ENCODE data around the gene KCNT2.

Gene KCNT2

DNA sequence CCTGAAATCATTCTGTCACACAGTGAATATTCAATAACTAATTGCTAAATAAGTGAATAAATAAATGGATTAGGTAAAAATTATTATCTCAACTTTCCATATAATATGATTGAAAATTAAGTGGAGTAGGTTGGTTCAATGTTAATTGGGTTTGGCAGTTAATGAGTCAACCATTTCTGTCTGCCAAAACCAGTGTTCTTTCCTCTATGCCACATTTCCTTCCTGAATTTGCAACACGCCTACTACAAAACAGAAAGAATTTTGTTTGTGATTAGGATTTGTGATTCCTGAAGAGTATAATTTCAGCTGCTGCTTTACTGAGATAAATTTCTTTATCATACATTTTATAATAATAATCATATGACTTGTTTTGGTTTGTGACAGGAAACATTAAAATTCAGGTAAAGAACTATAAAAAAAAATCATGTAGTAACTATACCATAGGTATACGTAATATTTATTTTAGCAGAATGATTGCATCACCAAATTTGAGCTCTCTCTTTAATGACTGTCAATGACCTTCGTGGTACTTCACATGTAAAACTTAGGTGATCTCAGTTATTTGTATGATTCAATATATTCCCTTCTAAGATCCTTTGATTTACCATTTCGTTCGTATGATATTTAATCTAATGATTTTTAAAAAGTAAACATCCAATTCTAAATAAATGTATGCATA lies 241.3 kb downstream of the KCNT2 start:
- TF ChIP-seq ZBTB7A (IDR thresholded peaks at IDR 0.05; ENCODE audit: low read depth) (no peak), RAD21 (IDR thresholded peaks at IDR 0.05; ENCODE audit: low read depth) (no peak), TEAD4 (IDR thresholded peaks at IDR 0.05) (no peak), CREB1 (IDR thresholded peaks at IDR 0.05; ENCODE audit: low read depth) (no peak), FOXM1 (IDR thresholded peaks at IDR 0.05; ENCODE audit: borderline replicate concordance, low read depth) (no peak), NFIC (IDR thresholded peaks at IDR 0.05) (no peak), YY1 (IDR thresholded peaks at IDR 0.05; ENCODE audit: low read depth) (no peak), EGR1 (IDR thresholded peaks at IDR 0.05) (no peak), CEBPB (IDR thresholded peaks at IDR 0.05) (no peak)
- TF ChIP-seq, protein P1, sequence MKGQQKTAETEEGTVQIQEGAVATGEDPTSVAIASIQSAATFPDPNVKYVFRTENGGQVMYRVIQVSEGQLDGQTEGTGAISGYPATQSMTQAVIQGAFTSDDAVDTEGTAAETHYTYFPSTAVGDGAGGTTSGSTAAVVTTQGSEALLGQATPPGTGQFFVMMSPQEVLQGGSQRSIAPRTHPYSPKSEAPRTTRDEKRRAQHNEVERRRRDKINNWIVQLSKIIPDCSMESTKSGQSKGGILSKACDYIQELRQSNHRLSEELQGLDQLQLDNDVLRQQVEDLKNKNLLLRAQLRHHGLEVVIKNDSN (IDR thresholded peaks at IDR 0.05): no peak
- TF ChIP-seq, protein P2, sequence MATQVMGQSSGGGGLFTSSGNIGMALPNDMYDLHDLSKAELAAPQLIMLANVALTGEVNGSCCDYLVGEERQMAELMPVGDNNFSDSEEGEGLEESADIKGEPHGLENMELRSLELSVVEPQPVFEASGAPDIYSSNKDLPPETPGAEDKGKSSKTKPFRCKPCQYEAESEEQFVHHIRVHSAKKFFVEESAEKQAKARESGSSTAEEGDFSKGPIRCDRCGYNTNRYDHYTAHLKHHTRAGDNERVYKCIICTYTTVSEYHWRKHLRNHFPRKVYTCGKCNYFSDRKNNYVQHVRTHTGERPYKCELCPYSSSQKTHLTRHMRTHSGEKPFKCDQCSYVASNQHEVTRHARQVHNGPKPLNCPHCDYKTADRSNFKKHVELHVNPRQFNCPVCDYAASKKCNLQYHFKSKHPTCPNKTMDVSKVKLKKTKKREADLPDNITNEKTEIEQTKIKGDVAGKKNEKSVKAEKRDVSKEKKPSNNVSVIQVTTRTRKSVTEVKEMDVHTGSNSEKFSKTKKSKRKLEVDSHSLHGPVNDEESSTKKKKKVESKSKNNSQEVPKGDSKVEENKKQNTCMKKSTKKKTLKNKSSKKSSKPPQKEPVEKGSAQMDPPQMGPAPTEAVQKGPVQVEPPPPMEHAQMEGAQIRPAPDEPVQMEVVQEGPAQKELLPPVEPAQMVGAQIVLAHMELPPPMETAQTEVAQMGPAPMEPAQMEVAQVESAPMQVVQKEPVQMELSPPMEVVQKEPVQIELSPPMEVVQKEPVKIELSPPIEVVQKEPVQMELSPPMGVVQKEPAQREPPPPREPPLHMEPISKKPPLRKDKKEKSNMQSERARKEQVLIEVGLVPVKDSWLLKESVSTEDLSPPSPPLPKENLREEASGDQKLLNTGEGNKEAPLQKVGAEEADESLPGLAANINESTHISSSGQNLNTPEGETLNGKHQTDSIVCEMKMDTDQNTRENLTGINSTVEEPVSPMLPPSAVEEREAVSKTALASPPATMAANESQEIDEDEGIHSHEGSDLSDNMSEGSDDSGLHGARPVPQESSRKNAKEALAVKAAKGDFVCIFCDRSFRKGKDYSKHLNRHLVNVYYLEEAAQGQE (IDR thresholded peaks at IDR 0.05; ENCODE audit: low read depth): no peak

DNA sequence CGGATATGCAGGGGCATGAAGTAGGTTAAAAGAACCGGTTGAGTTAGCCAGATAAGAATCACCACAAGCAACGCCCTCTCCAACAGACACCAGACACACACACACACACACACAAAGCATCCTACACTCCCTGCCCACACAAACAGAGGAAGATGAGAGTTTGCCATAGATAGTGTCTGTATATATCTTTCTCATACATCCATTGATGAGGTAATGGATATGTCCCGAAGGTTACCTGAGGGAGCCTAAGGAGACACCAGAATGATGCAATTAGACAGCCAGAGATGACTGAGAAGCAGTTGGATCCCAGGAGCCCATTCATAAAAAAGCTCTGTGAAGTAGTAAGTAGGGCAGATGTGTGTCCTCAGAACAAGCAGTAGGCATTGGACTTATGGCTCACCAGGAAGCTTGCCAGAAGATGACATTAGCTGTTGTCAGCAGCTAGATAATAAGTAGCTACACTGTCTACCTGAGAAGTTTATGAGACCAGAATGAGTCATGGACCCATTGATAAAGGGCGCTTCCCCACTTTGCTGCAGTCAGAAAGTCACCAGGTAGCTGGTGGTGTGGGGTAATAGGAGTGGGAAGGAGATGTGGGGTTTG lies 247.0 kb downstream of the KCNT2 start:
- no peak for TF ChIP-seq EP300 (IDR thresholded peaks at IDR 0.05; ENCODE audit: borderline replicate concordance)
- TF ChIP-seq, protein P2 (IDR thresholded peaks at IDR 0.05; ENCODE audit: low read depth): no peak
- TF ChIP-seq NFIC (IDR thresholded peaks at IDR 0.05): no peak
- TF ChIP-seq EGR1 (IDR thresholded peaks at IDR 0.05): no peak
- TF ChIP-seq TEAD4 (IDR thresholded peaks at IDR 0.05): no peak
- TF ChIP-seq CEBPB (IDR thresholded peaks at IDR 0.05): no peak

DNA sequence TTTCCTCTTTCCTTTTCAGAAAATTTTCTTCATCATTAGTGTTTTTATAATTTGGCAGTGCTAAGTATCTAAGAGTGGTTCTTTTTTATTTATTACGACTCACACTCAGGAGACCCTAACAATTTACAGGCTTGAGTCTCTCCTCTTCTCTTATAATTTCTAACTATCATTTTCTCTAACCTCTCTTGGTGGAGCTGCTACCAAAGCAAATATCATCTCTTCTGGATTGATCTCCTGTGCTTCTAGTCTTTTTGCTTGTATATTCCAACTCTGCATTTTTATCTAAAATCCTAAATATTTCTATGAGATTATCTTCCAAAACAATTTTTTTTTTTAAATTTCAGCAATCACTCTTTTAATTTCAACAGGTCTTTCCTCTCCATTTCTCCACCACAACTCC lies 250.3 kb downstream of the KCNT2 start:
- TF ChIP-seq YY1 (IDR thresholded peaks at IDR 0.05; ENCODE audit: low read depth): no peak
- TF ChIP-seq TEAD4 (IDR thresholded peaks at IDR 0.05): no peak
- TF ChIP-seq, protein P1 (IDR thresholded peaks at IDR 0.05): no peak
- TF ChIP-seq, protein P3, sequence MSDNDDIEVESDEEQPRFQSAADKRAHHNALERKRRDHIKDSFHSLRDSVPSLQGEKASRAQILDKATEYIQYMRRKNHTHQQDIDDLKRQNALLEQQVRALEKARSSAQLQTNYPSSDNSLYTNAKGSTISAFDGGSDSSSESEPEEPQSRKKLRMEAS (IDR thresholded peaks at IDR 0.05): no peak
- TF ChIP-seq, protein P2 (IDR thresholded peaks at IDR 0.05; ENCODE audit: low read depth): no peak
- TF ChIP-seq ZBTB7A (IDR thresholded peaks at IDR 0.05; ENCODE audit: low read depth): no peak

DNA sequence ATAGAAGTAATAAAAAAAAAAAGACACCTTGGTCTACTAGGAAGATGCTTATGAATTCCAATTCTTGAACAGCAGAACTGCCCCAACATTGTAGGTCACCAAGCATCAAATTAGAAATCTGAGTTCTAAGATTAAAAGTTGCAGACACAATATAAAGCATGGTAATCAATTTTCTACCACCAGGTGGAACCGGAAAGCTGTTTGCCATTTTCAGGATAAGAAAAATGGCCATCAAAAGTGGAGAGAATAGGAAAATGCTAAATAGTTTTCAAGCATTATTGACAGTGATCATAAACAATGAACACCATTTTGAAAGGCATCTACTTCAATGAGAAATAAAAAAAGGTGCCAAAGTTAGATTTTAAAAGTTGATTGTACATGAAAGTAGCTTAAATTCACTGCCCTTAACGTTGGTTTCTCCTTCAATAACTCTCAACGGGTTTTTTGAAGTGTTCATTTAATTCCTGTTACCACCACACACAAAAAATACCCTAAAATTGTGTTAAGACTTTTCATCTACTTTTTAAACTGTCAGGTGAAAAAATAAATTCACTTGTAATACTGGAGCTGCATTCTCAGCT lies 252.9 kb downstream of the KCNT2 start:
- TF ChIP-seq EGR1 (IDR thresholded peaks at IDR 0.05) (no peak), RAD21 (IDR thresholded peaks at IDR 0.05; ENCODE audit: low read depth) (peak; percentile 56), NFIC (IDR thresholded peaks at IDR 0.05) (no peak)
- TF ChIP-seq, protein P3 (IDR thresholded peaks at IDR 0.05): no peak
- TF ChIP-seq, protein P2 (IDR thresholded peaks at IDR 0.05; ENCODE audit: low read depth): no peak
